ENCODE results near the gene DOP1B. TPM values are rescaled to one million over a fixed set of nuclear protein-coding genes. Genes with fewer than 3 reads are reported as not detected.
"Not testable (repeated sequence)": the region's sequence is repeated elsewhere in the genome, so short reads cannot be mapped to it uniquely, and the experiment has no call there.

Gene DOP1B
- total RNA-seq, 1 donor from 2014 or later = 31.2 TPM

DNA sequence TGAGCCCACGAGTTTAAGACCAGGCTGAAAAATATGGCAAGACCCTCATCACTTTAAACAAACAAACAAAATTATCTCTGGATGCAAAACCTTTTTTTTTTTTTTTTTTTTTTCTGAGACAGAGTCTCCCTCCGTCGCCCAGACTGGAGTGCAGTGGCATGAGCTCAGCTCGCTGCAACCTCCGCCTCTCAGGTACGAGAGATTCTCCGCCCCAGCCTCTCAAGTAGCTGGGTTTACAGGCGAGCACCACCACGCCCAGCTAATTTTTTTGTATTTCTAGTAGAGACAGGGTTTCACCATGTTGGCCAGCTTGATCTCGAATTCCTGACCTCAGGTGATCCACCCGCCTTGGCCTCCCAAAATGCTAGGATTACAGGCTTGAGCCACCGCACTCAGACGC is 16.8 kb upstream of the DOP1B start:
- DNase-seq (ENCODE audit: low spot score) = not testable (repeated sequence)

GRCh38 chr21:36141513-36141925 is 15.1 kb upstream of the DOP1B start:
- peak; percentile 96 for DNase-seq (ENCODE audit: low spot score)

DNA sequence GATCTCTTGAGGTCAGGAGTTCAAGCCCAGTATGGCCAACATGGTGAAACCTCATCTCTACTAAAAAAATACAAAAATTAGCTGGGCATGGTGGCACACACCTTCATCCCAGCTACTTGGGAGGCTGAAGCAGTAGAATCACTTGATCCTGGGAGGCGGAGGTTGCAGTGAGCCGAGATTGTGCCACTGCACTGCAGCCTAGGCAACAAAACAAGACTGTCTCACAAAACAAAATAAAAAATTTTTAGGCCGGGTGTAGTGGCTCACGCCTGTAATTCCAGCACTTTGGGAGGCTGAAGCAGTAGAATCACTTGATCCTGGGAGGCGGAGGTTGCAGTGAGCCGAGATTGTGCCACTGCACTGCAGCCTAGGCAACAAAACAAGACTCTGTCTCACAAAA is 12.4 kb upstream of the DOP1B start:
- DNase-seq (ENCODE audit: low spot score) = not testable (repeated sequence)

GRCh38 chr21:36145259-36145658 is 11.4 kb upstream of the DOP1B start:
- no peak for DNase-seq (ENCODE audit: low spot score)

- no peak for DNase-seq (ENCODE audit: low spot score)
Measured at GRCh38 chr21:36147911-36148310, 8.7 kb upstream of the DOP1B start.

GRCh38 chr21:36148886-36149285 is 7.7 kb upstream of the DOP1B start:
- DNase-seq (ENCODE audit: low spot score) = no peak

GRCh38 chr21:36149788-36150711 is 6.6 kb upstream of the DOP1B start:
- DNase-seq (ENCODE audit: low spot score) = no peak

- DNase-seq (ENCODE audit: low spot score) = peak; percentile 59
Measured at GRCh38 chr21:36155603-36156338, 853 bp upstream of the DOP1B start.

DNA sequence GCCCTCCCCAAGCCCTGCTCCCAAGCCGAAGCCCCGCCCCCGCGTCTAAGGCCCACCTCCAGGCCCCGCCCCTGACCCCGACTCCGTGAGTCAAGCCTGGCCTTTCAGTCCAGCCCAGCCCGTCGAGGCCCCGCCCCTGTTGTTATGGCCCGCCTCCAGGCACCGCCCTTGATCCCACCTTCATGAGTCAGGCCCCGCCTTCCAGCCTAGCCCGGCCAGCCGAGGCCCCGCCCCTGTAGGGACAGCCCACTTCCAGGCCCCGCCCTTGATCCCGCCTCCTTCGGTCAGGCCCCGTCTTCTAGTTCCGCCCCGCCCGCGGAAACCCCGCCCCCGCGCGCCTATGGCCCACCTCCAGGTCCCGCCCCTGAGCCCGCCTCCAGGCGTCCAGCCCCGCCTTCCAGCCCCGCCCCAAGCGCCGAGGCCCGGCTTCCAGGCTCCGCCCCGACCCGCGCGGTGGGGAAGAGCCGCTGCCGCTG is 247 bp upstream of the DOP1B start:
- peak; percentile 100 for DNase-seq (ENCODE audit: low spot score)

DNA sequence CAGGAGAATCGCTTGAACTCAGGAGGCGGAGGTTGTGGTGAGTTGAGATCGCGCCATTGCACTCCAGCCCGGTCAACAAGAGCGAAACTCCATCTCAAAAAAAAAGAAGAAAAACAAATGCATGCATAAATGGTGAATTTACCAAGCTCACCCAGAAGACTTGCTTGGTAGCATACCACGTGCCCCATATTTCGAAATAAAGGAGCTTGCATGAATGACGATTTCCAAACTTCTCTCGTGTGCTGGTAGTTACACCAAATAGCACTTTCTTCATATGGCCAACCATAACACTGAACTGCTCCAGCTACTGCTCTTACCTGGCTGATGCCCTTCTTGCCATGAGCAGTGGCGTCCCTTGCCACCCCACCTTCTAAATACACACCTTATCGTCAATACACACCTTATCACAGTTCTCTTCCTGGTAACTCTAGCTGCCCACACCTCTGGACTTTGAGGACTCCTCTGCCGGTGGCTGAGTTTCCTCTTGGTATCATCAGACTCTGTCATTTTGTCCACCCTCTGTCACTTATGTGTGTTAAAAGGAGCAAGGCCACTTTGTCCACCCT is 2.8 kb downstream of the DOP1B start:
- DNase-seq (ENCODE audit: low spot score) = no peak

GRCh38 chr21:36160850-36161178 is 4.2 kb downstream of the DOP1B start:
- DNase-seq (ENCODE audit: low spot score) = no peak

DNA sequence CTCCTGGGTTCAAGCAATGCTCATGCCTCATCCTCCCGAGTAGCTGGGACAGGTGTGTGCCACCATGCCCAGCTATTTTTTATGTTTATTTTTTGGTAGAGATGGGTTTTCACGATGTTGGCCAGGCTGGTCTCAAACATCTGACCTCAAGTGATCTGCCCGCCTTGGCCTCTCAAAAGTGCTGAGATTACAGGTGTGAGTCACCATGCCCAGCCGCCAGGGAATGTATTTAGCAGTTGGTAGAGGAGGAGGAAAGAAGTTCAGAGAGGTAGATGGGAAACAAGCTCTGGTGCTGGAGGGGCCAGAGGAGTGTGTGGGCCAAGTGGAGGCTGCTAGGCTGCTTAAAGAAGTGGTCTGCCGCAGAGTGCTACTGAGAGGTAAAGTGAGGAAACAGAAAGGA is 6.0 kb downstream of the DOP1B start:
- no peak for DNase-seq (ENCODE audit: low spot score)

DNA sequence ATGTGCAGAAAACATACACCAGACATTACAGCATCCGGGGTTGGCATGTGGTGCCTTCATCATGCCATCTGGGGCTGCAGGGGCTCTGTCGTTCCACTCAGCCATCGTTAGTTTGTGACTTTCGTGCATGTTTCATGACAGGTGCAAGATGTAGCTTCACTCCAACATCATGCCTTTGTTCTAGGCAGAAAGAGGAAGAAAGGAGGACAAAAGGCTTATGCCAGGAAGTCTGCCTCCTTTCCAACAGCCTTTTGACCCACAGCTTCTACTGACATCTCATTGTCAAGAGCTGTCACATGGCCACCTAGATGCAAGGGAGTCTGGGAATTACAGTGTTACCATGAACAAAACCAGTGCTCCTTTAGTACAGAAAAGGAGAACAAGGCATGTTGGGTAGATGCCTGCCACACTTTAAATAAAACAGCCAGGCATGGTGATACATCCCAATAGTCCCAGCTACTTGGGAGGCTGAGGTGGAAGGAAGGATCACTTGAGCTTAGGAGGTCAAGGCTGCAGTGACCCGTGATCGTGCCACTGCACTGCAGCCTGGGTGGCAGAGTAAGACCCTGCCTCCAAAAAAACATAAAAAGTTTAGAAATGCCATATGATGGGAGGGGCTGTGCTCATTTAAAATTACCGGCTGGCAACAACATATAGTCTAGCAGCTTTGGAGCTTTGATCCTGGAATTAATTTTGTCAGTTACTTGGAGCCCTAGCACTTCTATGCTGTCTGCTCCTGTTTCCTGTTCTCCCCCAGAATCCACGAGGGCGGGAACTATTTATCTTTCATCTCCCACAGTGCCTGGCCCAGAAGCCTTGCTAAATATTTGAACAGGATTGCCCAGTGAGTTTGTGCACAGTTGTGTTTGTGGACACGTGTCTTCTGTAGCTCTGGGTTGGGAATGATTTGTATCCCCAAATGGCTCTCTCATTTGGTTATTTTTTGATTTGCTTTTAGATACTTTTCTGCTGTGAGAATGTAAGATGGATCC is 7.4 kb downstream of the DOP1B start:
- DNase-seq (ENCODE audit: low spot score) = no peak

GRCh38 chr21:36165356-36165755 is 8.7 kb downstream of the DOP1B start:
- no peak for DNase-seq (ENCODE audit: low spot score)

- DNase-seq (ENCODE audit: low spot score) = no peak
Measured at GRCh38 chr21:36166705-36167104, 10.1 kb downstream of the DOP1B start.

DNA sequence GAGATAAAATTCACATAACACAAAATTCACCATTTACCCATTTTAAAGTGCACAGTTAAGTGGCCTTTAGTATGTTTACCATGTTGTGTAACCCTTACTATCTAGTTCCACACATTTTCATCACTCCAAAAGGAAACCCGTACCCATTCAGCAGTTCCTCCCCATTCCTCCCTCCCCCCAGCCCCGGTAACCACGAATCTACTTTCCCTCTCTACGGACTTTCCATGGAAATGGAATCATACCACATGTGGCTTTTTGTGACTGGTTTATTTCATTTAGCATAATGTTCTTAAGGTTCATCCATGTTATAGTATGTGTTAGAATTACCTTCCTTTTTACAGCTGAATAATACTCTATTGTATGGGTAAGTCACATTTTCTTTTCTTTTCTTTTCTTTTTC is 10.9 kb downstream of the DOP1B start:
- DNase-seq (ENCODE audit: low spot score) = no peak

GRCh38 chr21:36169470-36170128 is 13.0 kb downstream of the DOP1B start:
- no peak for DNase-seq (ENCODE audit: low spot score)

DNA sequence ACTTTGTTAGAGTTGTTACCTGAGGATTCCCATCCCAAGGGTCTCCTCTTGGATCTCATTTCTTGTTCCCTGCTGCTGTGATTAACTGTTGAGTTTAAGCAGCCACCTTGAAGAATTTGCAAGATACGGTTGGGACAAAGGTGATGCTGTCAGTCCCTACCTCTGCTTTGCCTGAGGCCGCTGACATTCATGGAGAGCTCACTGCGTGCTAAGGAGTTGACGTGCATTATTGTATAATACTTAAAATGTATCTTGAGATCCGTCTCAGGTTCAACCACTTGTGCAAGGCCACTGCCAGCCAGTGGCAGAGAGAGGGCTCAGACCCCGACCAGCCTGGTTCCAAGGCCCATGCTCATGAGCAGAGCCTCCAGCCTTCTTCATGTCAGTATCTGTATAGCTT is 14.2 kb downstream of the DOP1B start:
- DNase-seq (ENCODE audit: low spot score) = no peak

DNA sequence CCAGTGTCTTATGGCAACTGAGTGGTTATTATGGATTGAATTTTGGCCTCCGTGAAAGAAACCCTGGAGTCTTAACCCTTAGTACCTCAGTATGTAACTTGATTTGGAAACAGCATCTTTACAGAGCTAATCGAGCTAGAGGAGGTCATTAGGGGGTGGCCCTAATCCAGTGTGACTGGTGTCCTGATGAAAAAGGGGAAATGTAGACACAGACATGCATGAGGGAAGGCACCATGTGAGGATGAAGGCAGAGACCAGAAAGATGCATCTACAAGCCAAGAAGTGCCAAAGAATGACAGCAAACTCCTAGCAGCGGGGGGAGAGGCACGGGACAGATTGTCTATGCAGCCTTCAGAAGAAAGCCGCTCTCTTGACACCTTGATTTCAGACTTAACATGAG is 14.7 kb downstream of the DOP1B start:
- no peak for DNase-seq (ENCODE audit: low spot score)

DNA sequence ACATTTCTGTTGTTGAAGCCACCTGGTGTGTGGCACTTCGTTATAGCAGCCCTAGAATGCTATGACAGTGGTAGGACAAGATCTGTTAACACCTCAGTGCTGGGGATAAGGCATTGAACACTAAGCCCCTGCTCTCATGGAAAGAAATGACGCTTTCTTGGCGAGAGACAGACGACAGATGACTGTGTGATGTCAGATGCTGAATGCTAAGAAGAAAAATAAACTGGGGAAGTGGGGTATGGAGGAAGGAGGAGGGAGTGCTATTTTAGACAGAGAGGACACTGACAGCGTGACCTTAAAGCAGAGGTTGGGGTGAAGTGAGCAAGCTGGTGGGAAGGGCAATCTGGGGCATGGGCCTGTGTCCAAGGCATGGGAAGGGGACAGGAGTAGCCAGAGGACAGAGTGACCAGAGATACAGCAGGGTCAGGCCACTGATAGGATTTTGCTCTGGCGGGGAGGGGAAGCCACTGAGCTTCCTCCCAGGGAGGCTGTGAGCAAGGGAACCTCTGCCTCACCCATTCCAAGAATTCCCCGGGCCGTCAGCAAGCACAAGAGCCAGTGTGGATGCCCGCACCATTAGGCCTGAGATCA is 15.2 kb downstream of the DOP1B start:
- DNase-seq (ENCODE audit: low spot score) = no peak
